Right lobe of liver (tissue), 4 donors: ENCODE data around the gene C19orf47.

Experiments used
- CTCF ChIP-seq, 4 donors: fragments of 200-600 bp in 3 of 4; fragments of 450-650 bp in 1 of 4; IDR thresholded peaks; one replicate each; pipeline versions ENCODE4 v1.5.1 to v1.8.0; 2016 to 2022; ENCODE audit warnings: antibody characterized with exemption in 4 of 4, mild to moderate bottlenecking in 2 of 4
- POLR2A ChIP-seq: fragments of 450-650 bp; IDR thresholded peaks from one replicate; pipeline ENCODE4 v1.6.1; 2017; ENCODE audit warnings: antibody characterized with exemption, mild to moderate bottlenecking
- donor health status: DM: no; HTN: no; CAD: no.
- donor health status: DM: no; HTN: no; CAD: no.
- donor health status: DM: no; HTN: yes; CAD: no.

DNA sequence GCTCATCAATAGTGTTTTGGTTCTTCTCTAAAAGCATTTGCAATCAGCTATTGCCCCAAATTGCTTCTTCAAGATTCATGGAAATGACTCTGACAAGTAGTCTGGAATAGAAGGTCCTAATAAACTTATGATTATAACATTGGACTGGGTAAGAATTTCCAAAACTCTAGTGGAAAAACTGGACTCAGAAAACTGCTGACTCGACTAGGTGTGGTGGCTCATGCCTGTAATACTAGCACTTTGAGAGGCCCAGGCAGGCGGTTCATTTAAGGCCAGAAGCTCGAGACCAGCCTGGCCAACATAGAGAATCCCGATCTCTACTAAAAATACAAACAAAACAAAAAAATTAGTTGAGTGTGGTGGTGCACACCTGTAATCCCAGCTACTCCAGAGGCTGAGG is 47.5 kb downstream of the C19orf47 start:
- no peak for TF ChIP-seq CTCF (IDR thresholded peaks at IDR 0.05)
- TF ChIP-seq POLR2A: no peak
